Measurements from ENCODE around the gene B4GALNT2. TPM values are rescaled to one million over a fixed set of nuclear protein-coding genes. Genes with fewer than 3 reads are reported as not detected.
"Not testable (repeated sequence)": the region's sequence is repeated elsewhere in the genome, so short reads cannot be mapped to it uniquely, and the experiment has no call there.

The B4GALNT2 gene
- total RNA-seq: under 1 TPM; 0.04 to 0.11 TPM
- 0.07 TPM for polyA plus RNA-seq (2013, experiment 1 of 2)
- not detected for polyA plus RNA-seq (2013, experiment 2 of 2)
- long read RNA-seq, experiment 1: 0 reads
- long read RNA-seq, experiment 2: 0 reads
- long read RNA-seq, experiment 3: 0 reads
- long read RNA-seq, experiment 4: 0 reads

- H3K27me3 ChIP-seq (ENCODE audit: control insufficient read depth, insufficient read depth, low read length, poor library complexity, severe bottlenecking): peaks cover 46% of the 10 kb centered on the region
- Mint-ChIP-seq H3K4me1 (peaks cover 4% of the 10 kb centered on the region), H3K36me3 (ENCODE audit: low read depth) (peaks cover 4% of the 10 kb centered on the region), H3K9me3 (peaks cover 34% of the 10 kb centered on the region), H3K27ac (no peak within 1 kb of the TSS), H3K27me3 (ENCODE audit: insufficient read depth) (peaks cover 77% of the 10 kb centered on the region), H3K4me3 (peak within 1 kb of the TSS; percentile 62)
- peak within 1 kb of the TSS; percentile 68 for H3K4me3 ChIP-seq (ENCODE audit: low read length)
- H3K36me3 ChIP-seq (ENCODE audit: control insufficient read depth, insufficient read depth, low read length): no peaks in the 10 kb centered on the region
- H3K4me1 ChIP-seq (ENCODE audit: control insufficient read depth, insufficient read depth, low read length): no peaks in the 10 kb centered on the region
- H3K9ac ChIP-seq (ENCODE audit: extremely low read depth, low read length, poor library complexity, severe bottlenecking): no peak within 1 kb of the TSS
- H3K9me3 ChIP-seq (ENCODE audit: control insufficient read depth, low read length): peaks cover 42% of the 10 kb centered on the region
- peak; percentile 87 for DNase-seq
- no peak within 1 kb of the TSS for H3K27ac ChIP-seq (ENCODE audit: low read depth, low read length)
- TF ChIP-seq CTCF (conservative IDR thresholded peaks at IDR 0.05): no peak
- WGBS, 2 experiments (ENCODE audit: insufficient coverage in 1 of 2, insufficient read length in 1 of 2): 5 to 6% methylated on average over 36 to 65 of the region's 65 CpGs
Measured at GRCh38 chr17:49132699-49133364, at the start of gene B4GALNT2. Gene B4GALNT2, plus strand, starts transcription at chr17:49132769. Its CDS starts 24 bp downstream, at chr17:49132793.

- not testable (repeated sequence) for H3K9me3 Mint-ChIP-seq; H3K36me3 Mint-ChIP-seq (ENCODE audit: low read depth); DNase-seq; H3K9ac ChIP-seq (ENCODE audit: extremely low read depth, low read length, poor library complexity, severe bottlenecking); H3K9me3 ChIP-seq (ENCODE audit: control insufficient read depth, low read length); H3K4me3 Mint-ChIP-seq; H3K4me1 ChIP-seq (ENCODE audit: control insufficient read depth, insufficient read depth, low read length); H3K27ac Mint-ChIP-seq; H3K27ac ChIP-seq (ENCODE audit: low read depth, low read length); H3K27me3 ChIP-seq (ENCODE audit: control insufficient read depth, insufficient read depth, low read length, poor library complexity, severe bottlenecking); H3K4me3 ChIP-seq (ENCODE audit: low read length); H3K27me3 Mint-ChIP-seq (ENCODE audit: insufficient read depth); H3K36me3 ChIP-seq (ENCODE audit: control insufficient read depth, insufficient read depth, low read length)
- peaks cover 16% of the 10 kb centered on the region for H3K4me1 Mint-ChIP-seq
- 96 to 100% methylated on average over 1 to 2 of the region's 2 CpGs for WGBS, 2 experiments (ENCODE audit: insufficient coverage in 1 of 2, insufficient read length in 1 of 2)
Measured at GRCh38 chr17:49085046-49085445, 47.5 kb upstream of the B4GALNT2 start.

GRCh38 chr17:49085565-49086315, 46.8 kb upstream of the B4GALNT2 start:
- no peak overlapping the region for H3K27ac ChIP-seq (ENCODE audit: low read depth, low read length)
- peaks cover 16% of the 10 kb centered on the region for H3K4me1 Mint-ChIP-seq
- peaks cover 7% of the 10 kb centered on the region for H3K9me3 Mint-ChIP-seq
- no peaks in the 10 kb centered on the region for H3K36me3 Mint-ChIP-seq (ENCODE audit: low read depth)
- H3K27me3 ChIP-seq (ENCODE audit: control insufficient read depth, insufficient read depth, low read length, poor library complexity, severe bottlenecking): no peaks in the 10 kb centered on the region
- no peak overlapping the region for H3K4me3 ChIP-seq (ENCODE audit: low read length)
- TF ChIP-seq CTCF (conservative IDR thresholded peaks at IDR 0.05): no peak
- H3K4me3 Mint-ChIP-seq: no peak overlapping the region
- H3K27me3 Mint-ChIP-seq (ENCODE audit: insufficient read depth): no peaks in the 10 kb centered on the region
- H3K36me3 ChIP-seq (ENCODE audit: control insufficient read depth, insufficient read depth, low read length): no peaks in the 10 kb centered on the region
- 91 to 96% methylated on average over 4 to 5 of the region's 5 CpGs for WGBS, 2 experiments (ENCODE audit: insufficient coverage in 1 of 2, insufficient read length in 1 of 2)
- DNase-seq: no peak
- H3K27ac Mint-ChIP-seq: no peak overlapping the region
- H3K9me3 ChIP-seq (ENCODE audit: control insufficient read depth, low read length): no peaks in the 10 kb centered on the region
- no peaks in the 10 kb centered on the region for H3K4me1 ChIP-seq (ENCODE audit: control insufficient read depth, insufficient read depth, low read length)
- no peak overlapping the region for H3K9ac ChIP-seq (ENCODE audit: extremely low read depth, low read length, poor library complexity, severe bottlenecking)

All from endodermal cell (in vitro differentiated cells).